ENCODE measurements around the gene GABRA6. TPM values are rescaled to one million over a fixed set of nuclear protein-coding genes. Genes with fewer than 3 reads are reported as not detected.
"Not testable (repeated sequence)": the region's sequence is repeated elsewhere in the genome, so short reads cannot be mapped to it uniquely, and the experiment has no call there.

The GABRA6 gene
- not detected in 2 replicates for total RNA-seq (2014; rRNA removed; shearing (Covaris generic); ENCODE audit: low replicate concordance)

- DNase-seq = no peak
- H3K4me3 ChIP-seq (ENCODE audit: low read length) = no peak within 1 kb of the TSS
- no peaks in the 10 kb centered on the region for H3K27me3 ChIP-seq (ENCODE audit: low read length)
- no peaks in the 10 kb centered on the region for H3K36me3 ChIP-seq (ENCODE audit: insufficient read depth, low read length)
- no peaks in the 10 kb centered on the region for H3K9me3 ChIP-seq (ENCODE audit: low read length)
- no peaks in the 10 kb centered on the region for H3K9me2 ChIP-seq (replicated peaks; ENCODE audit: insufficient read depth, low read length)
- H3K27ac ChIP-seq (ENCODE audit: low read length) = no peak within 1 kb of the TSS
- H4K20me1 ChIP-seq (ENCODE audit: insufficient read depth, low read depth, low read length) = no peaks in the 10 kb centered on the region
- no peak within 1 kb of the TSS for H3K9ac ChIP-seq (ENCODE audit: low read length)
- no peaks in the 10 kb centered on the region for H3K79me2 ChIP-seq (ENCODE audit: low read length)
- no peak within 1 kb of the TSS for H2AFZ ChIP-seq (ENCODE audit: low read length)
- no peak within 1 kb of the TSS for H3K4me2 ChIP-seq (ENCODE audit: low read depth, low read length, poor library complexity, severe bottlenecking)
- no peaks in the 10 kb centered on the region for H3K4me1 ChIP-seq (ENCODE audit: low read length)
Observed at GRCh38 chr5:161685461-161685860, at the start of gene GABRA6. Gene GABRA6 (plus strand): TSS chr5:161685721. CDS start chr5:161685990, 269 bp downstream.

GRCh38 chr5:161637591-161637990, 47.9 kb upstream of the GABRA6 start:
- Histone ChIP-seq H3K79me2 (ENCODE audit: low read length) (no peaks in the 10 kb centered on the region), H3K27ac (ENCODE audit: low read length) (no peak overlapping the region), H3K9ac (ENCODE audit: low read length) (no peak overlapping the region), H3K36me3 (ENCODE audit: insufficient read depth, low read length) (no peaks in the 10 kb centered on the region), H3K9me3 (ENCODE audit: low read length) (peaks cover 18% of the 10 kb centered on the region), H2AFZ (ENCODE audit: low read length) (no peak overlapping the region), H3K4me1 (ENCODE audit: low read length) (no peaks in the 10 kb centered on the region), H3K4me3 (ENCODE audit: low read length) (no peak overlapping the region), H3K9me2 (replicated peaks; ENCODE audit: insufficient read depth, low read length) (no peaks in the 10 kb centered on the region), H3K27me3 (ENCODE audit: low read length) (no peaks in the 10 kb centered on the region), H3K4me2 (ENCODE audit: low read depth, low read length, poor library complexity, severe bottlenecking) (no peak overlapping the region), H4K20me1 (ENCODE audit: insufficient read depth, low read depth, low read length) (no peaks in the 10 kb centered on the region)
- no peak for DNase-seq

DNA sequence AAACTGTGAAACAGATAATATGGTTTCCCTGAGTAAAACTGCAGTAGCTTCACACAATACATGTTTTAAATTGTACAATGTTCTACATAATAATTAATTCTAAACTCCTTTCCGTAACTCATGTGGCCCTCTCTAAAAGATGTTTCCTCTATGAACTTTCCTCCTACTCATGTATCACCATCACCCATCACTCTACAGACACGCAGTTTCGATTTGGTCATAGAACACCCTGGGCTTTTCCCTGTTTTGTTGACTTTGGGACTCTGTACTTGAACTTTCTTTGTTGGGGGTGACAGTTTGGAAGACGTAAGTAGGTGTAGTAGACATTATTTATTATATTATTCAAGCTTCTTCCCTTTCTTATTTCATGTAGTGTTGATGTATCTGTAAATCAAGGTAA, 44.1 kb upstream of the GABRA6 start:
- H3K79me2 ChIP-seq (ENCODE audit: low read length) = no peaks in the 10 kb centered on the region
- peaks cover 8% of the 10 kb centered on the region; the same call in 1 of the 2 replicates for H3K9me3 ChIP-seq (ENCODE audit: low read length)
- no peaks in the 10 kb centered on the region for H3K4me1 ChIP-seq (ENCODE audit: low read length)
- H3K27me3 ChIP-seq (ENCODE audit: low read length) = no peaks in the 10 kb centered on the region
- no peaks in the 10 kb centered on the region for H3K9me2 ChIP-seq (replicated peaks; ENCODE audit: insufficient read depth, low read length)
- no peaks in the 10 kb centered on the region for H3K36me3 ChIP-seq (ENCODE audit: insufficient read depth, low read length)
- no peak overlapping the region for H3K27ac ChIP-seq (ENCODE audit: low read length)
- no peaks in the 10 kb centered on the region for H4K20me1 ChIP-seq (ENCODE audit: insufficient read depth, low read depth, low read length)
- H3K4me3 ChIP-seq (ENCODE audit: low read length) = no peak overlapping the region
- no peak for DNase-seq
- no peak overlapping the region for H3K4me2 ChIP-seq (ENCODE audit: low read depth, low read length, poor library complexity, severe bottlenecking)
- H2AFZ ChIP-seq (ENCODE audit: low read length) = no peak overlapping the region
- no peak overlapping the region for H3K9ac ChIP-seq (ENCODE audit: low read length)

DNA sequence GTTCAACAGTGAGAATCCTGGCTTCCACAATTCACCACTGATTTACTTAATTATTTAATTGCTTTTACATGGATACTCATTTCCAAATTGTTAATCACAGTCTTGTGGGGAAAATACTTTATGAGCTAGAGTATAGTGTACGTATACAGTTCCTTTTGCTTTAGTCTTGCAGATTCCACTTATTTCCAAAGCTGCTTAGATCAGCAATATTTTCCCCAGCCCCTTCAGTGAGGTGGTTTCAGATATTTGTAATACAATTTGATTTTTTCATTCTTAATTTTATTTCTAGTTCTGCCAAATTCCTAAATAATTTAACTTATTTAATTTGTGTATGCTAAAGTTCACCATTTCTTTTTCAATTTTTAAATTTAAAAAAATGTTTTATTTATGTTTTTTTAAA, 40.3 kb upstream of the GABRA6 start:
- H3K9ac ChIP-seq (ENCODE audit: low read length) = no peak overlapping the region
- H3K9me2 ChIP-seq (replicated peaks; ENCODE audit: insufficient read depth, low read length) = no peaks in the 10 kb centered on the region
- H3K4me1 ChIP-seq (ENCODE audit: low read length) = no peaks in the 10 kb centered on the region
- no peak for DNase-seq
- no peaks in the 10 kb centered on the region for H3K79me2 ChIP-seq (ENCODE audit: low read length)
- no peaks in the 10 kb centered on the region for H3K36me3 ChIP-seq (ENCODE audit: insufficient read depth, low read length)
- no peak overlapping the region for H3K27ac ChIP-seq (ENCODE audit: low read length)
- no peak overlapping the region for H3K4me2 ChIP-seq (ENCODE audit: low read depth, low read length, poor library complexity, severe bottlenecking)
- H3K4me3 ChIP-seq (ENCODE audit: low read length) = no peak overlapping the region
- no peaks in the 10 kb centered on the region for H3K27me3 ChIP-seq (ENCODE audit: low read length)
- H2AFZ ChIP-seq (ENCODE audit: low read length) = no peak overlapping the region
- no peaks in the 10 kb centered on the region for H4K20me1 ChIP-seq (ENCODE audit: insufficient read depth, low read depth, low read length)
- peaks cover 11% of the 10 kb centered on the region; the same call in 1 of the 2 replicates for H3K9me3 ChIP-seq (ENCODE audit: low read length)

- not testable (repeated sequence) for H3K4me3 ChIP-seq (ENCODE audit: low read length); H2AFZ ChIP-seq (ENCODE audit: low read length)
Observed at GRCh38 chr5:161651926-161652325, 33.6 kb upstream of the GABRA6 start.

GRCh38 chr5:161660806-161661205, 24.7 kb upstream of the GABRA6 start:
- Histone ChIP-seq H3K9me2 (replicated peaks; ENCODE audit: insufficient read depth, low read length) (no peaks in the 10 kb centered on the region), H3K27ac (ENCODE audit: low read length) (no peak overlapping the region), H3K36me3 (ENCODE audit: insufficient read depth, low read length) (no peaks in the 10 kb centered on the region), H3K4me2 (ENCODE audit: low read depth, low read length, poor library complexity, severe bottlenecking) (no peak overlapping the region), H3K4me3 (ENCODE audit: low read length) (no peak overlapping the region), H3K4me1 (ENCODE audit: low read length) (no peaks in the 10 kb centered on the region), H3K79me2 (ENCODE audit: low read length) (no peaks in the 10 kb centered on the region), H3K9me3 (ENCODE audit: low read length) (peaks cover 14% of the 10 kb centered on the region; the same call in 1 of the 2 replicates), H3K9ac (ENCODE audit: low read length) (no peak overlapping the region), H3K27me3 (ENCODE audit: low read length) (no peaks in the 10 kb centered on the region), H4K20me1 (ENCODE audit: insufficient read depth, low read depth, low read length) (no peaks in the 10 kb centered on the region), H2AFZ (ENCODE audit: low read length) (no peak overlapping the region)
- DNase-seq = no peak

More at GRCh38 chr5:161651926-161652325, 33.6 kb upstream of the GABRA6 start:
- not testable (repeated sequence) for H3K4me1 ChIP-seq (ENCODE audit: low read length); H3K27ac ChIP-seq (ENCODE audit: low read length); H3K79me2 ChIP-seq (ENCODE audit: low read length); DNase-seq; H4K20me1 ChIP-seq (ENCODE audit: insufficient read depth, low read depth, low read length); H3K36me3 ChIP-seq (ENCODE audit: insufficient read depth, low read length); H3K9me2 ChIP-seq (replicated peaks; ENCODE audit: insufficient read depth, low read length); H3K27me3 ChIP-seq (ENCODE audit: low read length); H3K4me2 ChIP-seq (ENCODE audit: low read depth, low read length, poor library complexity, severe bottlenecking); H3K9ac ChIP-seq (ENCODE audit: low read length)
- H3K9me3 ChIP-seq (ENCODE audit: low read length) = peaks cover 27% of the 10 kb centered on the region

DNA sequence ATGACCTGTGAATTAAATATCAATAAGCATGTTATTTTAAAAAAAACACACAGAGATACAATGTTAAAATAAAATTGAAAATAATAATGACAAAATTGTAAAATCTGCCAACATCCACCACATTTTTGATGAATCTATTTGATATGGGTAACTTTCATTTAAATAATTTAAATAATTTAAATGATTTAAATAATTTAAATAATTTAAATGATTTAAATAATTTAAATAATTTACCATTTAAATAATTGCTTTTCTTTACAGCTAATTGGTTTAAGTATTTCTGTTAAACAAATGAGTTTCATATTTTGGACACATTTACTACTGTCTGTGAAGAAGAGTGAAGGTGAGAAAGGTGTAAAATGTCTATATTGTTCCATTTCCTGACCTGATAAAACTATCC, 22.1 kb upstream of the GABRA6 start:
- Histone ChIP-seq H4K20me1 (ENCODE audit: insufficient read depth, low read depth, low read length) (no peaks in the 10 kb centered on the region), H3K36me3 (ENCODE audit: insufficient read depth, low read length) (no peaks in the 10 kb centered on the region), H3K27me3 (ENCODE audit: low read length) (no peaks in the 10 kb centered on the region), H3K9me2 (replicated peaks; ENCODE audit: insufficient read depth, low read length) (no peaks in the 10 kb centered on the region), H3K79me2 (ENCODE audit: low read length) (no peaks in the 10 kb centered on the region), H3K4me3 (ENCODE audit: low read length) (no peak overlapping the region), H3K4me2 (ENCODE audit: low read depth, low read length, poor library complexity, severe bottlenecking) (no peak overlapping the region), H3K4me1 (ENCODE audit: low read length) (no peaks in the 10 kb centered on the region), H3K9me3 (ENCODE audit: low read length) (peaks cover 20% of the 10 kb centered on the region; the same call in 1 of the 2 replicates), H3K27ac (ENCODE audit: low read length) (no peak overlapping the region), H2AFZ (ENCODE audit: low read length) (no peak overlapping the region), H3K9ac (ENCODE audit: low read length) (no peak overlapping the region)
- no peak for DNase-seq

DNA sequence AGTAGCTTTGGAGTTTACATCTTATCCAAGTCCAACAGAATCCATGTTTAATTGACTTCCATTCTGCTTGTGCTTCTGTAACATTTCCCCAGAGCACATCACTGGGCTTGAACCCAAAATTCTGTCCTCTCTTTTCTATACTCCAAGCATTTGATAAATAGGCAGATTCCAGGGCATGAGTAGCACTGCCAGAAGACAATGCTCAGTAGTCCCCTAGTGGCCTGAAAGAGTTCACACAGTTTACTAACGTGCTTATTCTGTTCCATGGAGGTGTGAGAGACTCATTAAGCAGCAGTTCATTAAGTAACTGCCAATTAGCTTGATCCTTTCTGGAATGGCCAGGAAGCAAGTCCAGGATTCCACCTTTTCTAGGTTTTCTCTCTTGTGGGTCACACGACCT, 9.4 kb upstream of the GABRA6 start:
- Histone ChIP-seq H3K4me2 (ENCODE audit: low read depth, low read length, poor library complexity, severe bottlenecking) (no peak overlapping the region), H3K9ac (ENCODE audit: low read length) (no peak overlapping the region), H3K27ac (ENCODE audit: low read length) (no peak overlapping the region), H3K9me3 (ENCODE audit: low read length) (no peaks in the 10 kb centered on the region), H3K27me3 (ENCODE audit: low read length) (no peaks in the 10 kb centered on the region), H3K4me1 (ENCODE audit: low read length) (no peaks in the 10 kb centered on the region), H3K9me2 (replicated peaks; ENCODE audit: insufficient read depth, low read length) (no peaks in the 10 kb centered on the region), H3K4me3 (ENCODE audit: low read length) (no peak overlapping the region), H2AFZ (ENCODE audit: low read length) (no peak overlapping the region), H4K20me1 (ENCODE audit: insufficient read depth, low read depth, low read length) (no peaks in the 10 kb centered on the region), H3K79me2 (ENCODE audit: low read length) (no peaks in the 10 kb centered on the region), H3K36me3 (ENCODE audit: insufficient read depth, low read length) (no peaks in the 10 kb centered on the region)
- peak; percentile 47 for DNase-seq

DNA sequence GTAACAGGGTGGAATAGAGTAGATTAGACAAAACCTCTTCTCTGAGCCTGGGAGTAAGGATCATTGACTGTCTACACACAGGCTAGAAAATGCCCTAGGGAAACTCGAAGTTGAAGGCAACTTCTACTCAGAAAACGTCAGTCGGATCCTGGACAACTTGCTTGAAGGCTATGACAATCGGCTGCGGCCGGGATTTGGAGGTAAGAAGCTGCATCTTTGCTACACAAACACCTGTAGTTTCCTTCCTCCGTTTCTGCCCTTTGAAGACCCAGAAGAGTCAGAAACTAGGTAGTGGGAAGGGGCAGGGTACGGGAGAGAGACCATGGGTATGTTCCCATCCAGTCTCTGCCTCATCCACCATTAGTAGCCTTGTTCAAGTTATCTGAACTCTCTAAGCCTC, 628 bp downstream of the GABRA6 start:
- Histone ChIP-seq H3K9ac (ENCODE audit: low read length) (no peak overlapping the region), H3K79me2 (ENCODE audit: low read length) (no peaks in the 10 kb centered on the region), H3K9me2 (replicated peaks; ENCODE audit: insufficient read depth, low read length) (no peaks in the 10 kb centered on the region), H3K4me2 (ENCODE audit: low read depth, low read length, poor library complexity, severe bottlenecking) (no peak overlapping the region), H3K4me3 (ENCODE audit: low read length) (no peak overlapping the region), H3K4me1 (ENCODE audit: low read length) (no peaks in the 10 kb centered on the region), H3K9me3 (ENCODE audit: low read length) (no peaks in the 10 kb centered on the region), H3K27me3 (ENCODE audit: low read length) (no peaks in the 10 kb centered on the region), H3K27ac (ENCODE audit: low read length) (no peak overlapping the region), H2AFZ (ENCODE audit: low read length) (no peak overlapping the region), H4K20me1 (ENCODE audit: insufficient read depth, low read depth, low read length) (no peaks in the 10 kb centered on the region), H3K36me3 (ENCODE audit: insufficient read depth, low read length) (no peaks in the 10 kb centered on the region)
- DNase-seq = no peak

Measured in Karpas-422 (cell line).